HepG2 (cell line): Measurements from ENCODE around the gene TSHZ1. TPM values are rescaled to one million over a fixed set of nuclear protein-coding genes. Genes with fewer than 3 reads are reported as not detected.

Experiments
- ATAC-seq: fragments of 200-7000 bp; cut with Tn5 transposase; 3 replicates; pipeline ENCODE4 v1.9.1; 2020; ENCODE audit warnings: mild to moderate bottlenecking, moderate library complexity
- BruUV-seq: library from RNA; stranded (reverse); fragments of 400-500 nt; replicated peaks from 2 replicates; lab custom pipeline; 2021; lab: Mats Ljungman, UMichigan
- CTCF ChIA-PET: fragments of 300-600 bp; formaldehyde crosslinking; extraction: SDS; loops from one replicate; lab custom pipeline; 2021; ENCODE audit warnings: low total read pairs, inconsistent platforms, low intra/inter-chr PET ratio; lab: Yijun Ruan, JAX
- POLR2A ChIA-PET: fragments of 350-600 bp; sonication (Branson Sonifier 250); formaldehyde crosslinking; loops from one replicate; lab custom pipeline; 2020; ENCODE audit warnings: antibody characterized with exemption, inconsistent platforms; lab: Yijun Ruan, JAX
- DNase-seq: peaks from one replicate; pipeline ENCODE4 v3.0.0-alpha.2; 2015; ENCODE audit warnings: low spot score
- FAIRE-seq: peaks from 3 replicates; lab custom pipeline; 2011; peaks lifted over from hg19 to GRCh38; lab: Jason Lieb, UNC
- H2AFZ ChIP-seq: one replicate; pipeline ENCODE4 v1.6.1; 2011; ENCODE audit warnings: low read length, inconsistent platforms
- H3K27ac ChIP-seq: fragments of 300-600 bp; 3 replicates; pipeline ENCODE4 v1.8.0; 2011; ENCODE audit warnings: mixed run types, mild to moderate bottlenecking, mixed read lengths, low read length, inconsistent platforms; ENCODE audit not compliant: insufficient read depth; ENCODE audit errors: extremely low read length
- H3K27me3 ChIP-seq, 2 experiments: fragments of 200-600 bp in 1 of 2; 2 replicates in 1 of 2; 3 replicates in 1 of 2; pipeline versions ENCODE4 v1.6.0 to v1.8.0; 2011; ENCODE audit warnings: low read length in 2 of 2, mild to moderate bottlenecking in 2 of 2, moderate library complexity in 2 of 2, inconsistent platforms in 1 of 2; ENCODE audit not compliant: insufficient read depth in 2 of 2, control insufficient read depth in 1 of 2
- H3K36me3 ChIP-seq, 2 experiments: fragments of 200-600 bp in 1 of 2; replicated peaks in 1 of 2; 2 replicates in 1 of 2; 3 replicates in 1 of 2; pipeline versions ENCODE4 v1.5.1 to v1.8.0; 2011; ENCODE audit warnings: low read length in 2 of 2, inconsistent platforms in 1 of 2; ENCODE audit not compliant: insufficient read depth in 2 of 2, control insufficient read depth in 1 of 2
- H3K4me1 ChIP-seq: 2 replicates; pipeline ENCODE4 v1.5.1; 2012; ENCODE audit warnings: low read length, inconsistent platforms; ENCODE audit not compliant: insufficient read depth
- H3K4me2 ChIP-seq: 2 replicates; pipeline ENCODE4 v1.6.0; 2011; ENCODE audit warnings: low read depth, low read length, inconsistent platforms
- H3K4me3 ChIP-seq, 3 experiments: fragments of 200-600 bp in 1 of 3; sonication (generic), shearing (Covaris generic) in 1 of 3; replicated peaks in 1 of 3; 2 replicates each; pipeline ENCODE4 v1.5.1; 2011 to 2016; ENCODE audit warnings: low read length in 3 of 3, inconsistent platforms in 2 of 3, low read depth in 2 of 3, mild to moderate bottlenecking in 2 of 3, control low read depth in 1 of 3, mixed read lengths in 1 of 3; ENCODE audit not compliant: insufficient read depth in 1 of 3
- H3K79me2 ChIP-seq: one replicate; pipeline ENCODE4 v1.6.1; 2011; ENCODE audit warnings: low read length, inconsistent platforms; ENCODE audit not compliant: insufficient read depth
- H3K9ac ChIP-seq: 2 replicates; pipeline ENCODE4 v1.6.0; 2011; ENCODE audit warnings: mild to moderate bottlenecking, low read depth, low read length, inconsistent platforms; ENCODE audit not compliant: insufficient read depth
- H3K9me3 ChIP-seq: 2 replicates; pipeline ENCODE4 v1.5.1; 2012; ENCODE audit warnings: mild to moderate bottlenecking, low read length
- H4K20me1 ChIP-seq: 2 replicates; pipeline ENCODE4 v1.6.0; 2011; ENCODE audit warnings: inconsistent platforms, mild to moderate bottlenecking, low read length, moderate library complexity; ENCODE audit not compliant: insufficient read depth
- ATF3 ChIP-seq: sonication (generic); formaldehyde crosslinking; IDR thresholded peaks from 2 replicates; pipeline ENCODE4 v1.4.0; 2020; ENCODE audit warnings: missing genetic modification reagents
- CHCHD3 ChIP-seq: sonication (generic); formaldehyde crosslinking; IDR thresholded peaks from 2 replicates; pipeline ENCODE4 v1.8.0; 2022; ENCODE audit warnings: mild to moderate bottlenecking, missing genetic modification reagents, moderate library complexity
- GMEB1 ChIP-seq: sonication (generic); formaldehyde crosslinking; IDR thresholded peaks from 2 replicates; pipeline ENCODE4 v1.5.1; 2020; ENCODE audit warnings: missing genetic modification reagents, mild to moderate bottlenecking, borderline replicate concordance
- RFX5 ChIP-seq: IDR thresholded peaks from 2 replicates; pipeline ENCODE4 v1.6.1; 2011; ENCODE audit warnings: low read depth, low read length, improper control_type of control experiment
- TRIM24 ChIP-seq: sonication (generic); formaldehyde crosslinking; IDR thresholded peaks from 2 replicates; pipeline ENCODE4 v1.8.0; 2022; ENCODE audit warnings: mild to moderate bottlenecking, missing genetic modification reagents
- ZKSCAN8 ChIP-seq: IDR thresholded peaks from 2 replicates; pipeline ENCODE4 v1.6.1; 2016; ENCODE audit warnings: borderline replicate concordance, missing genetic modification reagents, missing compliant biosample characterization
- ZNF362 ChIP-seq: sonication (generic); formaldehyde crosslinking; IDR thresholded peaks from 2 replicates; pipeline ENCODE4 v1.4.0; 2020; ENCODE audit warnings: missing genetic modification reagents, mild to moderate bottlenecking, borderline replicate concordance
- ZNF703 ChIP-seq: sonication (generic); formaldehyde crosslinking; IDR thresholded peaks from 2 replicates; pipeline ENCODE4 v1.5.1; 2020; ENCODE audit warnings: missing genetic modification reagents, mild to moderate bottlenecking, moderate library complexity, borderline replicate concordance
- ZNF746 ChIP-seq: sonication (generic); formaldehyde crosslinking; IDR thresholded peaks from 2 replicates; pipeline ENCODE4 v1.8.0; 2022; ENCODE audit warnings: mild to moderate bottlenecking, missing genetic modification reagents
- ZNF761 ChIP-seq: sonication (generic); formaldehyde crosslinking; conservative IDR thresholded peaks from 2 replicates; pipeline ENCODE4 v1.4.0; 2020; ENCODE audit warnings: mild to moderate bottlenecking, missing genetic modification reagents
- ZNF775 ChIP-seq: sonication (generic); formaldehyde crosslinking; IDR thresholded peaks from 2 replicates; pipeline ENCODE4 v1.4.0; 2020; ENCODE audit warnings: missing genetic modification reagents, mild to moderate bottlenecking, moderate library complexity, borderline replicate concordance
- ZNF83 ChIP-seq: sonication (generic); formaldehyde crosslinking; IDR thresholded peaks from 2 replicates; pipeline ENCODE4 v1.4.0; 2020; ENCODE audit warnings: missing genetic modification reagents, mild to moderate bottlenecking, borderline replicate concordance
- WGBS: methylation state at CpG from one replicate; pipeline ENCODE4 v1.1.6; 2017; ENCODE audit warnings: low lambda C conversion rate; 5-methylcytosine and 5-hydroxymethylcytosine counted together
- in situ Hi-C: cut with HindIII; loops from 2 replicates; pipeline ENCODE4 v1.10.0; 2017; ENCODE audit warnings: low pct_unique_long_range_greater_than_20kb; ENCODE audit not compliant: extremely low pct_ligation_motif_present
- intact Hi-C: fragments of 100-400 bp; cut with micrococcal nuclease; formaldehyde crosslinking; loops from one replicate; pipeline ENCODE4 v1.10.0; 2022; ENCODE audit not compliant: unreplicated experiment
- polyA plus RNA-seq, 8 experiments: library from polyadenylated mRNA; depleted of rRNA in 3 of 8; stranded (reverse) in 7 of 8; unstranded in 1 of 8; fragments of >200 nt; fragmentation: Illumina TruSeq in 4 of 8; extraction: Trizol in 4 of 8; gene quantifications; 2 replicates each; pipeline versions ENCODE4 v1.2.1 to v1.2.3, GENCODE V29; 2011 to 2016; ENCODE audit warnings: low read depth in 4 of 8, missing spikeins in 1 of 8, mixed read lengths in 1 of 8; ENCODE audit not compliant: insufficient read depth in 1 of 8
- total RNA-seq, 5 experiments: library from RNA; depleted of rRNA; stranded (reverse); fragments of >200 nt; fragmentation: Illumina TruSeq; extraction: Trizol; gene quantifications; 2 replicates each; pipeline ENCODE4 v1.2.3, GENCODE V29; 2016; ENCODE audit warnings: low read depth in 1 of 5
- TF ChIP-seq, protein P1 (sequence below): sonication (generic); formaldehyde crosslinking; IDR thresholded peaks from 2 replicates; pipeline ENCODE4 v1.4.0; 2020; ENCODE audit warnings: missing genetic modification reagents

The TSHZ1 gene
- total and polyA plus RNA-seq, 2 of the 13 experiments (the other 11 are each of a cell fraction or from before 2014, with no cell fraction given) = 2.5 to 2.7 TPM

GRCh38 chr18:75222407-75222806 is 11.8 kb downstream of the TSHZ1 start:
- Histone ChIP-seq H3K27me3 (no peaks in the 10 kb centered on the region), H3K4me2 (no peak overlapping the region), H3K4me3 (no peak overlapping the region)
- no TSS peak for BruUV-seq
- CTCF ChIA-PET = no interaction called here
- DNase-seq = no peak
- intact Hi-C loops = no loop called here
- 96% methylated on average over 10 of the region's 10 CpGs for WGBS
- TF ChIP-seq, protein P1, sequence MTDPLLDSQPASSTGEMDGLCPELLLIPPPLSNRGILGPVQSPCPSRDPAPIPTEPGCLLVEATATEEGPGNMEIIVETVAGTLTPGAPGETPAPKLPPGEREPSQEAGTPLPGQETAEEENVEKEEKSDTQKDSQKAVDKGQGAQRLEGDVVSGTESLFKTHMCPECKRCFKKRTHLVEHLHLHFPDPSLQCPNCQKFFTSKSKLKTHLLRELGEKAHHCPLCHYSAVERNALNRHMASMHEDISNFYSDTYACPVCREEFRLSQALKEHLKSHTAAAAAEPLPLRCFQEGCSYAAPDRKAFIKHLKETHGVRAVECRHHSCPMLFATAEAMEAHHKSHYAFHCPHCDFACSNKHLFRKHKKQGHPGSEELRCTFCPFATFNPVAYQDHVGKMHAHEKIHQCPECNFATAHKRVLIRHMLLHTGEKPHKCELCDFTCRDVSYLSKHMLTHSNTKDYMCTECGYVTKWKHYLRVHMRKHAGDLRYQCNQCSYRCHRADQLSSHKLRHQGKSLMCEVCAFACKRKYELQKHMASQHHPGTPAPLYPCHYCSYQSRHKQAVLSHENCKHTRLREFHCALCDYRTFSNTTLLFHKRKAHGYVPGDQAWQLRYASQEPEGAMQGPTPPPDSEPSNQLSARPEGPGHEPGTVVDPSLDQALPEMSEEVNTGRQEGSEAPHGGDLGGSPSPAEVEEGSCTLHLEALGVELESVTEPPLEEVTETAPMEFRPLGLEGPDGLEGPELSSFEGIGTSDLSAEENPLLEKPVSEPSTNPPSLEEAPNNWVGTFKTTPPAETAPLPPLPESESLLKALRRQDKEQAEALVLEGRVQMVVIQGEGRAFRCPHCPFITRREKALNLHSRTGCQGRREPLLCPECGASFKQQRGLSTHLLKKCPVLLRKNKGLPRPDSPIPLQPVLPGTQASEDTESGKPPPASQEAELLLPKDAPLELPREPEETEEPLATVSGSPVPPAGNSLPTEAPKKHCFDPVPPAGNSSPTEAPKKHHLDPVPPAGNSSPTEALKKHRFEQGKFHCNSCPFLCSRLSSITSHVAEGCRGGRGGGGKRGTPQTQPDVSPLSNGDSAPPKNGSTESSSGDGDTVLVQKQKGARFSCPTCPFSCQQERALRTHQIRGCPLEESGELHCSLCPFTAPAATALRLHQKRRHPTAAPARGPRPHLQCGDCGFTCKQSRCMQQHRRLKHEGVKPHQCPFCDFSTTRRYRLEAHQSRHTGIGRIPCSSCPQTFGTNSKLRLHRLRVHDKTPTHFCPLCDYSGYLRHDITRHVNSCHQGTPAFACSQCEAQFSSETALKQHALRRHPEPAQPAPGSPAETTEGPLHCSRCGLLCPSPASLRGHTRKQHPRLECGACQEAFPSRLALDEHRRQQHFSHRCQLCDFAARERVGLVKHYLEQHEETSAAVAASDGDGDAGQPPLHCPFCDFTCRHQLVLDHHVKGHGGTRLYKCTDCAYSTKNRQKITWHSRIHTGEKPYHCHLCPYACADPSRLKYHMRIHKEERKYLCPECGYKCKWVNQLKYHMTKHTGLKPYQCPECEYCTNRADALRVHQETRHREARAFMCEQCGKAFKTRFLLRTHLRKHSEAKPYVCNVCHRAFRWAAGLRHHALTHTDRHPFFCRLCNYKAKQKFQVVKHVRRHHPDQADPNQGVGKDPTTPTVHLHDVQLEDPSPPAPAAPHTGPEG (CRISPR knock-in tag) = no peak
- TF ChIP-seq TRIM24 (CRISPR knock-in tag) (no peak), RFX5 (no peak), ZNF83 (no peak), ZNF362 (CRISPR knock-in tag) (no peak), ATF3 (CRISPR knock-in tag) (no peak), ZNF746 (CRISPR knock-in tag) (no peak), ZNF703 (no peak), ZNF775 (CRISPR knock-in tag) (no peak), GMEB1 (CRISPR knock-in tag) (no peak), ZKSCAN8 (no peak), ZNF761 (no peak), CHCHD3 (CRISPR knock-in tag) (no peak)
- TF ChIP-seq, all 625 proteins: peak for 0
- Histone ChIP-seq H3K36me3 (no peaks in the 10 kb centered on the region), H3K27ac (no peak overlapping the region), H4K20me1 (0 out of 2 replicates have a peak, but pooled peaks cover 4% of the 10 kb centered on the region), H3K79me2 (peaks cover 25% of the 10 kb centered on the region), H3K9me3 (no peaks in the 10 kb centered on the region), H3K4me1 (peaks cover 80% of the 10 kb centered on the region), H2AFZ (no peak overlapping the region), H3K9ac (no peak overlapping the region)
- in situ Hi-C loops = loop anchor here (25.0 kb wide), 1 partner anchor 935 kb away; the partner anchor contains the start of gene CYB5A
- ATAC-seq (no peak), FAIRE-seq (no peak)
- POLR2A ChIA-PET = no interaction called here
